GM10266 (cell line): ENCODE results near the gene SMCO2.

ENCODE experiments used
- DNase-seq: peaks from one replicate; pipeline ENCODE4 v3.0.0; 2012; ENCODE audit errors: extremely low spot score
- CTCF ChIP-seq: IDR thresholded peaks from 2 replicates; pipeline ENCODE4 v1.5.1; 2012; ENCODE audit warnings: mild to moderate bottlenecking, low read depth; ENCODE audit not compliant: control insufficient read depth, insufficient read depth; ENCODE audit errors: missing control alignments

SMCO2 gene

GRCh38 chr12:27551172-27551840 lies 104.8 kb downstream of the SMCO2 start:
- TF ChIP-seq CTCF = no peak
- DNase-seq = no peak
